Fibroblast of the conjunctiva (primary cell): ENCODE data around the gene ZNF683.

Experiments used
- DNase-seq: peaks from one replicate; pipeline ENCODE4 v3.0.0-alpha.2; 2010; ENCODE audit warnings: low read depth

ZNF683 gene

GRCh38 chr1:26358411-26359384, 13.9 kb downstream of the ZNF683 start:
- no peak for DNase-seq

DNA sequence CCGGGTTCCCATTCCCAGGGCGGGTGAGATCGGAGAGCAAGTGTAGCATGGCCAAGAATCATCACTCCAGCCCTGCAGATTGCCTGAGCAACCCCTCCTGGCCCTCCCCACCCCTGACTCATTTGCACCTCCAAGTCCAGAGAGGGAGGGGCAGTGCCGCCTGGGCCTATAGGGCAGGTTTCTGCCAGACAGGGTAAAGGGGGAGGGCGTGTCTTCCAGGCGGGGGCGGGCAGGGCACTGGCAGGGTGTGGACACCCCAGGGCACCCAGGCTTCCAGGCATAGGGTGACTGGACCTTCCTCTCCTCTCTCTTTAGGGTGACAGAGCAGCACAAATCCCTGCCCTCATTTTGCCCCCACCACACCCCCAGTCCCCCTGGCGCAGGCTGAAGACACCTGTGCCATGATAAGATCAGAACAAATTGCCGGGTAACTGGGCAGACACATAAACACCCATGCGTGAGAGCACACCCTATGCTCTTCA, 15.4 kb downstream of the ZNF683 start:
- no peak for DNase-seq

- no peak for DNase-seq
Measured at GRCh38 chr1:26356106-26356505, 16.4 kb downstream of the ZNF683 start.

DNA sequence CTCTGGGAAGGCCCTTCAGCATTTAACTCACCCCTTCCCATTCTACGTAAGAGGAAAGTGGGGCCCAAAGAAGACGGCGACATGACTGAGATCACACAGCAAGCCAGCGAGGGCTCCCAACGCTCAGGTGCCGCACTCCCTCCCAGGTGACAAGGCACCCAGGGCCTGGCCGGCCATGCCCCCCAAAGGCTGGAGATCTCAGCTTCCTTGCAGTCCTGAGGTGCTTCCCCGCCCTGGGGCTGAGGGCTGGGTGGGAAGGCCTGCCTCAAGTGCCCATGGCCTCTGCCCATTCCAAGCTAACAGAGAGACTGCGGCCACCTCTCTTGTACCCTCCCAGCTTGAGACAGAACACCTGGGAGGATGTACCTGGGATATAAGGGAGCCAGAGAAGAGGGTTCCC, 17.6 kb downstream of the ZNF683 start:
- DNase-seq = no peak

DNA sequence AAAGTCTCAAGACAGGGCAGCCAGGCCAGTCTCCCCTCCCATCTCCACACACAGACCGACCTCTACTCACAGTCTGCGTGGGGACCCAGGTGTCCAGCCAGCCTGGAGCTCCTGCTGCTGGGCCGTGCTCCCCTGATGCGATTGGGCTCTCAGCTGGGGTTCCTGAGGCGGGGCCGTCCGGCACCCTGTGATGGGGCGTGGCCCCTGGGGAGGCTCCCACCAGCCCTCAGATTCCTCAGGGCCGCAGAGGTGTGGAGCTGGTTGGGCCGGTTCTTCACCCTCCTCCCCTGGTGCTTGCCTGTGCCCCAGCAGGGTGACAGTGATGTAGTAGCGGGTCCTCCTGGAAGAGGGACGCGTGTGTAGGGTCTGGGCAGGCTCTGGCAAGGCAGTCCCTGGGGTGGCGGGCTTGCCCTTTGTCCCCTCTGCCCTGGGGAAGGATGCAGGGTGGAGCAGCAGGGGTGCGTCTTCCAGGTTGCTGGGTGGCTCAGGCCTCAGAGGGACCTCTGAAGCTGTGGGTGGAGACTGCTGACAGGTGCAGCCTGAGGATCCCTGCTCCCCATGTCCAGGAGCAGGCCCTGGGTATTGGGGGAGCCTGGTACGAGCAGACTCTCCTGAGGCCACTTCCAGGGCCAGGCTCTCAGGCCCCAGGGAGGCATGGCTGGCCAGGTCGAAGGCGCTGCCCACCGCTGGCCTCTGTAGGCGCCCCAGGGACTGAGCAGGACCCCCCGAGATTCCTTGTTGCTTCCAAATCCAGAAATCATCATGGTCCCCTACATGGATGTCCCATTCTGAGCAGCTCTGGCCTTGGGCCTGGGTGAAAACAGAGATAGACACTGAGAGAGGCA, 18.4 kb downstream of the ZNF683 start, which contains the start of gene CRYBG2:
TSS of gene CRYBG2 (minus strand) at position 155 of the 845 bp plus-strand sequence. CDS start 7,473 bp downstream, outside the sequence.
- no peak for DNase-seq

DNA sequence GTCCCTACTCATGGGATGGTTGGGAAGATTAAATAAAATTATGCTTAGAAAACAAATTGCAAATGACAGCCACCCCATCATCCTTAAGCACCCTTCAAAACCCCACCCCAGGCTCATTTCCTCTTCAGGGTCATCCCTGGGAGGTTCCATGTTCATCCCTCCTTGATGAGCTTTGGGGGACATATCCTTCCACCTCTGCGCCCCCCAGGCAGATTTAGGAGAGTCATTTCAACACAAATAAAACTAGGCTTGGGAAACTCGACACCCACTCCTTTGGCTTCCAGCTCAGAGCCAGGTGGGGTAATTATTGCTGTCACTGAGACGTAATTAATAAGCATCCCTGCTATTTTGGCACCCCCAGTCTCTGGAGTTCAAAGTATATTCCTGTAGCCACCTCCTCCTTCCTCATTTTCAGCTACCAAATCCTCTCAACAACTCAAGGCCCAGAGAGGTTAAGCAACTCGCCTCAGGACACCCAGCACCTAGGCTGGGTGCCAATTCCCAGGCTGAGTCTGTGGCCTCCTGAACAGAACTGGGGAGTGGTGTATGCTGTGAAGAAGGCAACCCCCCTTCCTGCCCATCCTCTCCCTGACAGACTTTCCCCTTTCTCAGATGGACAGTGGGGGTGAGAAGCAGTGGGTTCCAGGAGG, 19.2 kb downstream of the ZNF683 start:
- DNase-seq = no peak

- DNase-seq = no peak
Measured at GRCh38 chr1:26352338-26352679, 20.2 kb downstream of the ZNF683 start.

DNA sequence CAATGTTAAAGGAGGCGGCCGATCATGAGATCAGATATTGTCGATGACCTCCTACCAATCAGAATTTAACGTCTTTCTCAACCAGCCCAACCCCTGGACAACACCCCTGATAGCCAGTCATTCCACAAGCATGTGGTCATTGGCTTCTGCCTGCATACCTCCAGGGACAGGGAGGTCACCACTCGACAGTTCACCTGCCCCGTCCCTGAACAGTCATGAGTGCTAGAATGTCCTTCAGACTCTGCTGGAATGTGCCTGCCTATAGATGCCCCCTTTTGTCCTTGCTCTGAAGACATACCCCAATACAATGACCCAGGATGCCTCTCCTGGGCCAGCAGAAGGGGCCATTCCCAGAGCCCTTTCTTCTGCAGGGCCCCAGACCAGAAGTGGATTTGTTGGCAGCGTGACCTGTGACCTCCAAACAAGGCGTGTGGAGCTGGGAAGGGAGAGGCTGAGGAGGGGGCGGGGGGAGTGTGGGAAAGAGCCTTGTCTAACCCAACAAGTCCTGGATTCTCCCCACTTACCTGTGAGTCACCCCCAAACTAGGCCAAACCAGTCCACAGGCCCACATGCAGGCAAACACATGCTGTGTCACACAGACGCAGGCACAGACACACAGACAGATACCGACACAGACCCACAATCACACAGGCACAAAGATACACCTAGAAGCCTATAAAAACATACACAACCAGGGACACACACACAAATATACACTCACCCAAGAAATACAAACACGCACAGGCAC, 20.8 kb downstream of the ZNF683 start:
- no peak for DNase-seq

DNA sequence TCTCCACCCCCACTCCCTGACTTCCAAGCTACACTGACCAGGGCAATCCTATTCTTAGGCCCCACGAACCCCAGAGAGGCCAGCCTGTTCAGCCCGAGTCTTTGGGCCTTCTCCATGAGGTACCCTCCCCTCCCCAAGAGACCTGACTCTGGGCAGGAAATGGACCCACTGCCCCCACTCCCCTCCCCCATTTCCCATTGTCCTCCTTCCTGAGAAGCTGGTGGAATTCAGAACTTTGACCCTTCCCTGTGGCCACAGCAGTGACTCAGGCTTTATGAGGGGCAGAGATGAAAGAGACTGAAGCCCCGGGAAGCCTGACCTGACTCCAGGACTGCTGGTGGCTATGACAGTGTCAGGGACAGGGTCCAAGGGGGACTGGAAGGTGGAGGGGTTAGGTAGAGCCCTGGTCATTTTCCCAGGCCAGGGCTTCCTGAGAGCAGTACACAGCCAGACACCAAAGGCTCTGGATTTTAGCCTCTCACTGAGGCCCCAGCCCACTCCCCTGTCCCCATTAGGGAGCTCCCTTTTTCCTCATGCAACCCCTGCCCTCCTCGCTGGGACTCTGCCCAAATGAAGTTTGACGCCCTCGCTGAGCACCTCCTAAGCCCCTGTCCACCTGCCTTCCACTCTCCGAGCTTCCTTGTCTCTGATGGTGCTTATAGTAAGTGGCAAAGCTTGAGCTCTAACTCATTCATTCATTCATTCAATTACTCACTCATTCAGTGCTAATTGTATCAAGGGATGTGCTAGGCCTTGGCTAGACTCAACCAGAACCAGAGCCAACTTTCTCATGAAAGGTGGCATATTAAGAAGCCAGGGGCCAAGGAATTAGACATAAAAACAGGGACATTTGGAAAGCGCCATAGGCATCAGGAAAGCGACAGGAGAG, 21.6 kb downstream of the ZNF683 start:
- no peak for DNase-seq

DNA sequence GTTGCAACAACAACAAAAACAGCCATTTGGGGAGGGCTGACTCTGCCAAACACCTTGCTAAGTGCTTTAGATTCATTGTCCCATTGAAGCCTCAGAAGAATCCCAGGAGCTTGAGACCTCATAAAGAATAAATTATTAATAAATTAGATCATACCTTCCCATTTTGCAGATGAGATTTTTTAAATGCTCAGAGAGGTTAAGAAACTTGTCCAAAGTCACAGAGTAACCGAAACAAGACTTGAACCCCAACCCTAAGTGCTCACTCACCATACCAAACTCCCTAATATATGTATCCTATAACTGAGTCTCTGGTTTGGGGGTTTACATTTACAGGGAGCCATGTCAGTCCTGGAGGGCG, 22.2 kb downstream of the ZNF683 start:
- no peak for DNase-seq

GRCh38 chr1:26349877-26350244, 22.7 kb downstream of the ZNF683 start:
- DNase-seq = no peak

DNA sequence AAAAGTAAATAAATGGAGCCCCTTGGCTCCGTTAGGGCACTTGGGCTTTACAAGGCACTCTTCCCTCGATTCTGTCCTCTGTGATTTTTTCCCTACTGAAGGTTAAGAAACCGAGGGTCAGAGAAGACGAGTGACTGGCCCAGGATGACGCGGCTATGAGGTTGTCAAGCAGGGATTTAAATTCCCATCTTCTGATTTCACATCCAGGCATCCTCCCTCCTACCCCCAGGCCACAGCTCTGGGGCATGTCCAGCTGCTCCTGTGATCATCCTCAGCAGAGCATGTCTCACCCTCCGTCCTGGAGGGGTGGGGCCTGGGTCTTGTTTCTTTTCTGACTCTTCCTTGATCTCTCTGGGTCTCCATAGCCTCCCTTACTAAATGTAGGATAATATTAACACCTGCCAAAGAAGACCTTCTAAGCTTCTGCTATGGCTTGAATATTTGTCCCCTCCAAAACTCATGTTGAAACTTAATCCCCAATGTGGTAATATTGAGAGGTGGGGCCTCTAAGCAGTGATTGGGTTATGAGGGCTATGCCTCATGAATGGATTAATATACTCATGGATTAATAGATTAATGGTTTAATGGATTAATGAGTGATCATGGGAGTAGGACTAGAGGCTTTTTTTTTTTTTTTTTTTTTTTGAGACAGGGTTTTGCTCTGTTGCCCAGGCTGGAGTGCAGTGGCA, 23.2 kb downstream of the ZNF683 start:
- no peak for DNase-seq

DNA sequence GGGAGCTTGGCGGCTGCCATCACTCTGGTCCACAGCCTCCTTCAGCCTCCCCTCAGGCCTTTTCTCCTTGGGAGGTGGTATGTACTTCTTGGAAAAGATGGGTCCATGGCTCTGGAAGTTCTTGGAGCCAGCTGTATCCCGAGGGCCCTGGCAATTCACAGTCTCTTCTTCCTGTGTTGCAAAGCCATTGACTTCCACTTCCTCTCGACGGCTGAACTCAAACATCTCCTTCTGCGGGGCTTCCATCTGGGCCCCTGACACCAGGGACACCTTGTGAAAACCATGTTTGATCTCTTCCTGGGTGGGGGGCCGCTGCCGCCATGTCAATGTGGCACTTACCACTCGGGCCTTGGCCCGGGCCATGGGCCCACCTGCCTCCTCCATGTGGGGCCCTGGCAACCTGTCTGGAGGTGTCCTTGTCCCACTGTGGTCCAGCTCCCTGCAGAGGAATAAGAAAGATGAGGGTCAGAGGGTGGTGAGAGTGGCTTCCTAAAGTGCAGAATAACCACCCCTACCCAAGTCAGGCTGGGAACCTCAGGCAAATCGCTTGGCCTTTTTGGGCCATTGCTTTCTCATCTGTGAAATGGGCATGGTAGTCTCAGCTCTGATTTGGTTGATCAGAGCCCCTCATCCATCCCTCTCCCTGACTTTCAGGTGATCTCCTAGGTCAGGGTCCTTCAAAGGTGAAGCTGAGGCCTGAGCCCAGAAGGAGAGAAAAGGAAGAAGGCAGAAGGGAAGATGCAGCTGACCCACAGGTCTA, 26.1 kb downstream of the ZNF683 start:
- no peak for DNase-seq

DNA sequence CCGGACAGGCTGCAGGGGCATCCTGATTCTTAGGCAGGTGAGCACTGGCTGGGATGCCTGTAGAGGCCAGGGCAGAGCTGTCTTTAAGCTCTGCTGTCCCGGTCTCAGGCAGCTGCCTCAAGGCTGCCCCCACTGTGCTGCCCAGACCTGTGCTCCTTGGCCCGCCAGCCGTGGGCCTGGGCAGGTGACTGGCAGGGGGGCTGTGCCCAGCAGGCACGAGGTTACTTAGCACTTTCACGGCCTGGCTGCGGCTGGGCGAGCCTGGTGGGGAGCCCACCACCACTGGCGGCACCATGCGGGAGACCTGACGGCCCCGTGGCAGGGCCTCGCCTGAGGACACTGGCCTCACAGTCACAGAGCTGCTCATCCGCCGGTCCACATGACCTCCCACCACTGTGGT, 26.8 kb downstream of the ZNF683 start:
- DNase-seq = no peak

DNA sequence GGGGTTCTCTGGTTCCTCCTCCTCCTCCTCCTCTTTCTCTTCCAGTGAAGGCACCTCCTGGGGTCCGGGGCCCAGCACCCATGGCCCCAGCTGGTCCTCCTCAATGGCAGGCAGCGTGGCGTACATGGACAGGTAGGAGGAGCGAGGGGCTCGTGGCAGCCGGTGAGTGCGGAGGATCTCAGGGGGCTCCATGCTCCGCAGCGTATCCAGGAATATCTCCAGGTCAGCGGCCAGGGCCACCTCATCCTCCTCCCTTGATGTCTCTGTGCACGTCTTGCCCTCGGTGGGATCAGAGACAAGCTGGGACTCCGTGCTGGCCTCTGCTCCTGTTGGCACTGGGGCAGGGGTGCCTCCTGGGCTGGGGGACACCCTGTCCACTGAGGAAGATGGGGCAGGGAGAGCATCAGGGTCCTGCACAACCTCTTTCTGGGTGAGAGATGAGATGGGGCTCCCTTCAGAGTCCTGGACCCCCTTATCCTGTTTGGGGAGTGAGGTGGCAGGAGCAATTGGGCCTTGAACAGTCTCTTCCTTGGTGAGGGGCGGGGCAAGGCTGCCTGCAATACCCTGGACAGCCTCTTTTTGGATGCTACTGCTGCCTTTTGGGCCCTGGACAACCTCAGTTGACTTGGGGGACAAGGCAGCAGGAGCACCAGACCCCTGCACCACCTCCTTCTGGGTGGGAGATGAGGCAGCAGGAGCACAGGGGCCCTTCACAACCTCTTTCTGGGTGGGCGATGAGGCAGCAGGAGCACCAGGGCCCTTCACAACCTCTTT, 28.2 kb downstream of the ZNF683 start:
- DNase-seq = no peak

GRCh38 chr1:26340047-26340481, 32.5 kb downstream of the ZNF683 start:
- DNase-seq = no peak

DNA sequence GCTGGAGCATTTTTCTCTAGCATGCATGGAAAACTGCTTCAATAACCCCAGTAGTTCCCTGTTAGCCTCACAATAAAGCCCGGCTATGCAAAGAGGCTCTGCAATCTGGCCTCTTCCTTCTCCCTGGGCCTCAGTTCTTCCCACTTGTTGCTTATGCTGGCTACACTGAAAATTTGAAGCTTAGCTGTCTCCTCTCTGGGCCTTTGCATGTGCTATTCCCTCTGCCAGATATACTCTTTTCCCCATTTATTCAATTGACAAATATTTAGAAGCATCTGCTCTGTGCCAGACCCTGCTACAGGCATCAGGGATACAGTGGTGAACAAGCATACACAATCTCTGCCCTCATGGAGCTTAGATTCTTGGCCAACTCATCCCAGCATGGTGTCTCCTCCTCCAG, 33.9 kb downstream of the ZNF683 start:
- DNase-seq = no peak

DNA sequence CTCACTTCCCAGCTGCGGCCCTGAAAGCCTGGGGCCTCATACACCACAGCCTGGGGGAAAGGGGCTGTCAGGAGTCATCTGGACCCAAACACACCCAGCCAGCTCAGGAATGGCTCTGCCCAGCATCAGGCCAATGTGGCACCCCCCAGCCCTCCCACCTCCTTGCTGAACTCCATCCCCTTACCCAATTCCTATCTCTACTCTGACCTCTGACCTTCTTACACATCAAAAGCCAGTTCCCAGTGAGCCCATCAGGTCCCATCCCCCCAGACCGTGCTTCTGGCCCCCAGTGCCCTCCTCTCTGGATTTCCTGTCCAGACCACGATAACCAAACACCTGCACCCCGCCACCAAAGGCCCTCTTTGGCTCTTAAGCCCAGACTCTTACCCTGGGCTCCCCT, 34.9 kb downstream of the ZNF683 start:
- no peak for DNase-seq

DNA sequence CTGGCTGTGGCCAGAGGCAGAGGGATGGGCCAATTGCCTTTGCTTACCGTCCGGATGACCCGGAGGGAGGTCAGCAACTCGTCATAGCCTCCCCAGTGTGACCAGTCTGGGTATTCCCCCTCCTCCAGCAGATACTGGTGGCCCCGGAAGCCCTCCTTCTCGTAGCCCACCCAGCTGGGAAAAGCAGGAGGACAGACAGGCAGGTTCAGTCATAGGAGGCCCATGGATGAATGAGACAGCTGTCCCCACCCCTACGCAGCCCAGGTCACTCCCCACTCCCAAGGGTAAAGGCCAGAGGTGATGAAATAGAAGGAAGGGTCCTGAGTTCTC, 35.4 kb downstream of the ZNF683 start:
- DNase-seq = no peak
